Uterus (tissue), 4 donors: ENCODE measurements around the gene LGALS1. TPM values are rescaled to one million over a fixed set of nuclear protein-coding genes. Genes with fewer than 3 reads are reported as not detected.
"Not testable (repeated sequence)": the region's sequence is repeated elsewhere in the genome, so short reads cannot be mapped to it uniquely, and the experiment has no call there.

ENCODE experiments used
- DNase-seq, 2 donors: peaks; one replicate each; pipeline ENCODE4 v3.0.0-alpha.2; 2019 to 2020
- H3K27ac ChIP-seq, 2 donors: fragments of 200-600 bp; sonication (generic); 1 replicate in 1 of 2; 2 replicates in 1 of 2; pipeline ENCODE4 v1.5.1; 2016 to 2018
- H3K27me3 ChIP-seq, 2 donors: fragments of 200-600 bp; sonication (generic); one replicate each; pipeline ENCODE4 v1.5.1; 2018 to 2019; ENCODE audit warnings: control low read depth in 1 of 2
- H3K36me3 ChIP-seq, 2 donors: fragments of 200-600 bp; sonication (generic); one replicate each; pipeline ENCODE4 v1.5.1; 2019; ENCODE audit warnings: control low read depth in 1 of 2
- H3K4me1 ChIP-seq, 2 donors: fragments of 200-600 bp; sonication (generic); one replicate each; pipeline ENCODE4 v1.5.1; 2018 to 2019; ENCODE audit warnings: control low read depth in 1 of 2
- H3K4me3 ChIP-seq, 2 donors: fragments of 200-600 bp; sonication (generic); 1 replicate in 1 of 2; 2 replicates in 1 of 2; pipeline ENCODE4 v1.5.1; 2018 to 2019; ENCODE audit warnings: mild to moderate bottlenecking in 1 of 2
- H3K9me3 ChIP-seq, 2 donors: fragments of 200-600 bp; sonication (generic); one replicate each; pipeline ENCODE4 v1.5.1; 2019; ENCODE audit warnings: control low read depth in 1 of 2
- CTCF ChIP-seq, 4 experiments: fragments of 200-600 bp in 2 of 4; fragments of 450-650 bp in 2 of 4; sonication (generic) in 2 of 4; IDR thresholded peaks; one replicate each; pipeline ENCODE4 v1.5.1; 2016 to 2019; ENCODE audit warnings: antibody characterized with exemption in 4 of 4, mild to moderate bottlenecking in 2 of 4, moderate library complexity in 1 of 4
- POLR2A ChIP-seq, 2 donors: fragments of 450-650 bp; IDR thresholded peaks; one replicate each; pipeline ENCODE4 v1.6.1; 2016; ENCODE audit warnings: antibody characterized with exemption in 2 of 2, mild to moderate bottlenecking in 1 of 2, moderate library complexity in 1 of 2
- intact Hi-C: fragments of 100-400 bp; cut with DNase I; formaldehyde crosslinking; loops from one replicate; pipeline ENCODE4 v1.15.1; 2023; ENCODE audit warnings: low total_unique reads
- total RNA-seq, 4 donors: library from RNA; depleted of rRNA in 3 of 4; stranded (reverse); fragments of >200 nt in 3 of 4; gene quantifications; one replicate each; pipeline versions ENCODE4 v1.1.0 to v1.2.4, GENCODE V29; 2014 to 2023
- donor health status: DM: yes; HTN: yes; CAD: no.

Gene LGALS1
- total RNA-seq, 4 donors from 2014 or later, result 1,421 to 3,100 (median 2,146) TPM

- Histone ChIP-seq H3K4me3 (no peak overlapping the region), H3K27ac (no peak overlapping the region), H3K27me3 (no peaks in the 10 kb centered on the region), H3K9me3 (no peaks in the 10 kb centered on the region), H3K4me1 (peaks cover 0 to 3% of the 10 kb centered on the region in 2 donors), H3K36me3 (no peaks in the 10 kb centered on the region)
- no peak for TF ChIP-seq CTCF (IDR thresholded peaks at IDR 0.05)
- TF ChIP-seq POLR2A (IDR thresholded peaks at IDR 0.05), result no peak
- intact Hi-C loops, result no loop called here
- DNase-seq, result no peak
Observed at GRCh38 chr22:37692627-37693285, 17.3 kb downstream of the LGALS1 start.

- H3K27ac ChIP-seq, H3K27me3 ChIP-seq, H3K4me3 ChIP-seq, H3K4me1 ChIP-seq, H3K9me3 ChIP-seq, H3K36me3 ChIP-seq, DNase-seq, intact Hi-C loops: not testable (repeated sequence)
Observed at GRCh38 chr22:37694131-37694530, 18.7 kb downstream of the LGALS1 start.

GRCh38 chr22:37696260-37696656, 20.8 kb downstream of the LGALS1 start:
- H3K27me3 ChIP-seq, H3K4me1 ChIP-seq, intact Hi-C loops, H3K4me3 ChIP-seq, H3K36me3 ChIP-seq, DNase-seq, H3K9me3 ChIP-seq: not testable (repeated sequence)
- H3K27ac ChIP-seq, result peak overlapping the region in 1 of 2 donors; percentile 61

GRCh38 chr22:37696657-37697537, 21.5 kb downstream of the LGALS1 start, which contains the start of gene TRIOBP:
TRIOBP (plus strand) TSS chr22:37697048; CDS start chr22:37701366, 4,318 bp downstream.
- intact Hi-C loops, result no loop called here
- Histone ChIP-seq H3K9me3 (no peaks in the 10 kb centered on the region), H3K4me3 (no peak within 1 kb of the TSS), H3K27me3 (no peaks in the 10 kb centered on the region), H3K36me3 (no peaks in the 10 kb centered on the region), H3K4me1 (peaks cover 0 to 3% of the 10 kb centered on the region in 2 donors), H3K27ac (peak within 1 kb of the TSS in 1 of 2 donors; percentile 61)
- TF ChIP-seq CTCF (IDR thresholded peaks at IDR 0.05) (peak; percentile 21 to 67 (median 58)), POLR2A (IDR thresholded peaks at IDR 0.05) (no peak)
- DNase-seq, result peak; percentile 91 to 94

GRCh38 chr22:37697538-37697835, 22.1 kb downstream of the LGALS1 start:
- TF ChIP-seq CTCF (IDR thresholded peaks at IDR 0.05) (no peak), POLR2A (IDR thresholded peaks at IDR 0.05) (no peak)
- H3K4me1 ChIP-seq, result peaks cover 0 to 3% of the 10 kb centered on the region in 2 donors
- peak overlapping the region in 1 of 2 donors; percentile 61 for H3K27ac ChIP-seq
- no peak overlapping the region for H3K4me3 ChIP-seq
- intact Hi-C loops, result no loop called here
- H3K36me3 ChIP-seq, result no peaks in the 10 kb centered on the region
- H3K9me3 ChIP-seq, result no peaks in the 10 kb centered on the region
- H3K27me3 ChIP-seq, result no peaks in the 10 kb centered on the region
- DNase-seq, result no peak

GRCh38 chr22:37701141-37701786, 25.8 kb downstream of the LGALS1 start:
- Histone ChIP-seq H3K36me3 (no peaks in the 10 kb centered on the region), H3K27me3 (no peaks in the 10 kb centered on the region), H3K27ac (no peak overlapping the region), H3K4me3 (no peak overlapping the region), H3K9me3 (no peaks in the 10 kb centered on the region), H3K4me1 (peaks cover 0 to 3% of the 10 kb centered on the region in 2 donors)
- TF ChIP-seq CTCF (IDR thresholded peaks at IDR 0.05), result no peak
- no peak for TF ChIP-seq POLR2A (IDR thresholded peaks at IDR 0.05)
- no peak for DNase-seq
- intact Hi-C loops, result no loop called here
